ENCODE measurements around the gene GET4. TPM values are rescaled to one million over a fixed set of nuclear protein-coding genes. Genes with fewer than 3 reads are reported as not detected.

Gene GET4
- total RNA-seq, 1 experiment from 2014 or later: 130 TPM

- peaks cover 1% of the 10 kb centered on the region for H3K36me3 ChIP-seq (ENCODE audit: control insufficient read depth, insufficient read depth, low read length)
- peaks cover 2% of the 10 kb centered on the region for H3K36me3 Mint-ChIP-seq (ENCODE audit: insufficient read depth, unreplicated experiment)
- no peak for TF ChIP-seq CTCF (IDR thresholded peaks at IDR 0.05; ENCODE audit: insufficient read depth in 1 of 2, low read depth in 1 of 2, low read length in 1 of 2, severe bottlenecking in 1 of 2, unreplicated experiment in 1 of 2)
- H3K27me3 ChIP-seq (replicated peaks; ENCODE audit: control insufficient read depth, insufficient read depth, low read length): no peaks in the 10 kb centered on the region
- BruUV-seq (replicated peaks): no TSS peak
- no peak overlapping the region for H3K27ac Mint-ChIP-seq (ENCODE audit: unreplicated experiment)
- POLR2A ChIA-PET: no interaction called here
- no peaks in the 10 kb centered on the region for H3K27me3 Mint-ChIP-seq (ENCODE audit: insufficient read depth, unreplicated experiment)
- H3K4me3 ChIP-seq (ENCODE audit: low read depth, low read length): no peak overlapping the region
- H3K4me1 ChIP-seq: peaks cover 11% of the 10 kb centered on the region; the same call in 1 of the 2 replicates
- intact Hi-C loops (cut with micrococcal nuclease; ENCODE audit: unreplicated experiment): no loop called here
- H3K9me3 ChIP-seq: no peaks in the 10 kb centered on the region
- H3K4me1 Mint-ChIP-seq (ENCODE audit: low read depth, unreplicated experiment): peaks cover 8% of the 10 kb centered on the region
- H3K9me3 Mint-ChIP-seq (ENCODE audit: unreplicated experiment): no peaks in the 10 kb centered on the region
- peak in 1 of 2 experiments; percentile 72 for DNase-seq
- CTCF ChIA-PET: no interaction called here
- no peak overlapping the region for H3K4me3 Mint-ChIP-seq (ENCODE audit: unreplicated experiment)
Observed at GRCh38 chr7:927031-927671, 50.8 kb downstream of the GET4 start.

GRCh38 chr7:929311-929711 is 53.0 kb downstream of the GET4 start:
- Histone ChIP-seq H3K4me1 (peaks cover 11% of the 10 kb centered on the region; the same call in 1 of the 2 replicates), H3K27me3 (replicated peaks; ENCODE audit: control insufficient read depth, insufficient read depth, low read length) (no peaks in the 10 kb centered on the region), H3K9me3 (no peaks in the 10 kb centered on the region), H3K36me3 (ENCODE audit: control insufficient read depth, insufficient read depth, low read length) (peaks cover 1% of the 10 kb centered on the region), H3K4me3 (ENCODE audit: low read depth, low read length) (no peak overlapping the region)
- ChIA-PET POLR2A (no interaction called here), CTCF (no interaction called here)
- H3K36me3 Mint-ChIP-seq (ENCODE audit: insufficient read depth, unreplicated experiment): peaks cover 9% of the 10 kb centered on the region
- no peak overlapping the region for H3K27ac Mint-ChIP-seq (ENCODE audit: unreplicated experiment)
- H3K4me1 Mint-ChIP-seq (ENCODE audit: low read depth, unreplicated experiment): peaks cover 8% of the 10 kb centered on the region
- TF ChIP-seq CTCF (IDR thresholded peaks at IDR 0.05; ENCODE audit: insufficient read depth in 1 of 2, low read depth in 1 of 2, low read length in 1 of 2, severe bottlenecking in 1 of 2, unreplicated experiment in 1 of 2): no peak
- H3K9me3 Mint-ChIP-seq (ENCODE audit: unreplicated experiment): no peaks in the 10 kb centered on the region
- intact Hi-C loops (cut with micrococcal nuclease; ENCODE audit: unreplicated experiment): no loop called here
- no TSS peak for BruUV-seq (replicated peaks)
- no peak for DNase-seq
- no peaks in the 10 kb centered on the region for H3K27me3 Mint-ChIP-seq (ENCODE audit: insufficient read depth, unreplicated experiment)
- no peak overlapping the region for H3K4me3 Mint-ChIP-seq (ENCODE audit: unreplicated experiment)

GRCh38 chr7:930975-931758 is 54.8 kb downstream of the GET4 start:
- H3K27me3 ChIP-seq (replicated peaks; ENCODE audit: control insufficient read depth, insufficient read depth, low read length): no peaks in the 10 kb centered on the region
- Mint-ChIP-seq H3K9me3 (ENCODE audit: unreplicated experiment) (no peaks in the 10 kb centered on the region), H3K36me3 (ENCODE audit: insufficient read depth, unreplicated experiment) (peaks cover 22% of the 10 kb centered on the region), H3K4me3 (ENCODE audit: unreplicated experiment) (no peak overlapping the region), H3K4me1 (ENCODE audit: low read depth, unreplicated experiment) (peaks cover 8% of the 10 kb centered on the region), H3K27ac (ENCODE audit: unreplicated experiment) (no peak overlapping the region), H3K27me3 (ENCODE audit: insufficient read depth, unreplicated experiment) (no peaks in the 10 kb centered on the region)
- H3K4me3 ChIP-seq (ENCODE audit: low read depth, low read length): no peak overlapping the region
- H3K4me1 ChIP-seq: peaks cover 11% of the 10 kb centered on the region; the same call in 1 of the 2 replicates
- POLR2A ChIA-PET: no interaction called here
- no peaks in the 10 kb centered on the region for H3K9me3 ChIP-seq
- CTCF ChIA-PET: interaction anchor here (0.6 kb wide), 1 partner anchor 56 kb away, joined by 3 read pairs; no protein-coding TSS in a partner anchor
- peak in 1 of 2 experiments; percentile 12 for DNase-seq
- BruUV-seq (replicated peaks): TSS peak; percentile 7
- no peak for TF ChIP-seq CTCF (IDR thresholded peaks at IDR 0.05; ENCODE audit: insufficient read depth in 1 of 2, low read depth in 1 of 2, low read length in 1 of 2, severe bottlenecking in 1 of 2, unreplicated experiment in 1 of 2)
- no peaks in the 10 kb centered on the region; the same call in none of the 2 replicates for H3K36me3 ChIP-seq (ENCODE audit: control insufficient read depth, insufficient read depth, low read length)
- intact Hi-C loops (cut with micrococcal nuclease; ENCODE audit: unreplicated experiment): no loop called here
